NCI-H2107 treated with DMSO at 0.1 percent for 48 hours (cell line): ENCODE data around the gene ATP5F1E.

Experiments
- DNase-seq: peaks from one replicate; lab custom pipeline; 2025; ENCODE audit not compliant: unreplicated experiment; lab: John Stamatoyannopoulos, UW

The ATP5F1E gene

GRCh38 chr20:59032023-59032712, at the start of gene ATP5F1E:
ATP5F1E (minus strand) TSS chr20:59032335; CDS start chr20:59032251, 84 bp downstream.
- DNase-seq, result peak; percentile 88

DNA sequence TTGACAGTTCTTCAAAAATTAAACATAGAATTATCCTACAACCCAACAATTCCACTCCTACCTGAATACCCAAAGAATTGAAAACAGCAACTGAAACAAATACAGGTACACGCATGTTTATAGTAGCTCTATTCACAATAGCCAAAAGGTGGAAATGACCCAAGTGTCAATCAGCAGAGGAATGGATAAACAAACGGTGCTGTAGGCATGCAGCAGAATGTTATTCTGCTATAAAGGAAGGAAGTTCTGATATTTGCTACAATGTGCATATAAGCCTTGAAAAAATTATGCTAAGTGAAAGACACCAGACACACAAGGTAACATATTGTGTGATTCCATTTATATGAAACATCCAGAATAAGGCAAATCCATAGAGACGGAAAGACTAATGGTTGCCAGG, 48.9 kb upstream of the ATP5F1E start:
- DNase-seq, result no peak

DNA sequence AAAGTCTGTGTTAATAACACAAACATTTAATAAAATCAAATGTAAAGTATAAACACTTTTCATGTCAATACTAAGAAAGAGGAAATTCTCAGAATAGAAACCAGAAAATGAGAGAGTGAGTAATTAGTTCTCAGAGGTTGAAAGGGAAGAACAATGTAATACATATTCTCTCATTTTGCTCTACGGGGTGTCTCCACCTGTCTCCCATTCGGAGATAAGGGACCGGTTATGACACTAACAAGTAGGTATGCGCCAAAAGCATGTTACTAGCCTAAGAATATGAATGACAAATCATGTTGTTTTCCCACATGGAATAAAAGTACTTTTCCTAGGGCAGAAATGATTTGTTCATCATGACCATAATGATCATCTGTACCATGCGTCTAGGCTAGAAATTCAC, 46.1 kb upstream of the ATP5F1E start:
- DNase-seq, result no peak

DNA sequence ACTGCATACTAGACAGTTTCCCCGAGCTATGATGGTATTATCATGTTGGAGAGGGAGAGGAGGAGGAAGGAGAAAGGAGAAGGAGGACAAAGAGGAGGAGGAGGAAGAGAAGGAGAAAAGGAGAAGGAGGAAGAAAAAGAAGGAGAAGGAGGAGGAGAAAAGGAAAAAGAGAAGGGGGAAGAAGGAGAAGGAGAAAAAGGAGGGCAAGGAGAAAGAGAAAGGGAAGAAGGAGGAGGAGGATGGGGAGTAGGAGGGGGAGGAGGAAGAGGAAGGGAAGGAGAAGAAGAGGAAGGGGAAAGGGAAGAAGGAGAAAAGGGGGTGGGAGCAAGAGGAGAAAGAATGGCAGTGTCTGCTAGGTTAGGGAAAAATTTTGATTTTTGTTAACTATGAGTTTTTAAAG, 45.6 kb upstream of the ATP5F1E start:
- DNase-seq, result no peak

DNA sequence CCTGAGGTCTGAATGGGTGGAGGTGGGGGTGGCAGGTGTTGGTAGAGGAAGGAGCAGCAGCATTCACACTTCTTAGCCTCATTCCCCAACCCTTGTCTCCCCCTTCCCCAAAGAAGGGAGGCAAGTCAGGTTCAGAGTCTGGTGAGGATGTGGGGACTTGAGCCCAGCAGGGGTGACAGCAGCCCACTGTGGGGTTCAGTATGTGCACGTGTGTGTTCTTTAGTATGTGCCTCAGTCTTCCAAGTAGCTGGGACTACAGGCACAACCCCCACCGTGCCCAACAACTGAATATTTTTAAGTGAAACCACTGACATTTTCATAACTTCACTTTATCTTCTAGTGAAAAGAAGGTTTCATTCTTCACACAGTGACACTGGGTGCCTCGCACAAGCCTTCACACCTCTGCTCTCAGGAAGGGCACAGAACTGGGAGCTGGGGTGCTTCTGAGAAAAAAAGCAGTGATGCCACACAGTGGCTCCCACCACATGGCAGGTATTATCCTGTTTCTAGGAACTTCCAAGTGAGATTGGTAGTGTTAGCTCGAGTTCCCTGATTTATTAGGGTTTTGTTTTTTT, 43.9 kb upstream of the ATP5F1E start:
- DNase-seq, result no peak

GRCh38 chr20:59074456-59074855, 42.3 kb upstream of the ATP5F1E start:
- DNase-seq, result no peak

- DNase-seq, result no peak
These were observed 41.4 kb upstream of the ATP5F1E start for GRCh38 chr20:59073582-59073981.

GRCh38 chr20:59071216-59071615, 39.1 kb upstream of the ATP5F1E start:
- DNase-seq, result no peak

GRCh38 chr20:59069026-59069425, 36.9 kb upstream of the ATP5F1E start:
- DNase-seq, result no peak

GRCh38 chr20:59068534-59068933, 36.4 kb upstream of the ATP5F1E start:
- no peak for DNase-seq

DNA sequence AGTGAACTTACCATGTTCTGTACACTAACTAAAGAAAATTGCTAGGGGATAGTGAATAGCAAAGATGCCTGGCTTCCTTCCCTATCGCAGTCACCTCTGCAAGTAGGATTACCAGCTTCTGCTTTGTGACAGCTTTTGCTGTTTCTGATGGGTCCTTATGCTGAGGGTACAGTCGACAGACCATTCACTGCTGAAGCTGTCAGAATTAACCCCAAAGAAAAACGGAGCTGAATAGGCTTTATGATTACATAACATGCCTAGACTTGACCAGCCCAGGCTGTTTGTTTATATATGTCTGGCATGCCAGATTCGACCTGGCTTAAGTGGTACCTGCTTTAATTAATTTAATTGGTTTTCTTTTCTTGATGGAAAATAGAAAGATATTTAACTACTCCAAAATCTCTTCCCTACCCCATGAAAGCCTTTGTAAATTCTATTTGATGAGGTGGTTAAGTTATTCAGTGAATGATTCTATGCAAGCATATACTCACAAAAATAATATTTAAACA, 32.1 kb upstream of the ATP5F1E start:
- no peak for DNase-seq

DNA sequence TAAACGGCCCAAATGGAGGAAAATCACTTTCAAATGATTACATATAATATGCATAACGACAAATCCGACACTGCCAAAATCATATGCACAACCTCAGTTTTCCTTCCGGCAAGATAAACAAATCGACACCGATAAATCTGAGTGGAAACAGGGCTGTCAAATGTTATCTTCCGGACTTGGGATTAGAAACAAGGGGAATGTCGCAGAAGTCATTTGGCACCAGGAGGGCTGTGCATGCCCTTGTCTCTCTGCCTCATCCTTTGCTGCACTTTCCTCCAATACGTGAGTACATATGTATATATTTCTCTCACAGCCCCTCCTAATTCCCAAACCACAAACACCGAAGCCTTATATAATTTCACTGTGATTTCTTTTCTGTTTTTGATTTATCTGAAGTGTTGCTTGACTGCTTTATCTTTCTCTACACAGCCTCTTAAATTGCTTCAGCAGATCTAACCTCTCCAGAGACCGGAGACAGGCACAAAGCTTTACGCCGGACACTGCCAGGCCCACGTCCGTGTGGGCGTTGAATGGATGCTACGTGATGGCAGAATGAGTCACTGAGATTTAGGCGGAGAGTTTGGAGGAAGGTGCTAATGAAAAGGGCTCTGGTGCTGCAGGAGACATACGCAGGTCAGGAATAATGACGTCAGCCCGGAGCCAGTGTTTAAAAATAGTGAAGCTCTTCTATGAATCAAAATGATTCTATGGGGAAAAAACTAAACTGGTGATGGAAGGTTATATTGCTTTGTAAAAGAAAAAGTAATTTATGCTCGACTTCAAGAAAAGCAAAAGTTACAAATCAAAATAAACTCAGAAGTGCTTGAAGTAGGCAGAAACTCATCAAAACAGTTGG, 31.5 kb upstream of the ATP5F1E start:
- no peak for DNase-seq

DNA sequence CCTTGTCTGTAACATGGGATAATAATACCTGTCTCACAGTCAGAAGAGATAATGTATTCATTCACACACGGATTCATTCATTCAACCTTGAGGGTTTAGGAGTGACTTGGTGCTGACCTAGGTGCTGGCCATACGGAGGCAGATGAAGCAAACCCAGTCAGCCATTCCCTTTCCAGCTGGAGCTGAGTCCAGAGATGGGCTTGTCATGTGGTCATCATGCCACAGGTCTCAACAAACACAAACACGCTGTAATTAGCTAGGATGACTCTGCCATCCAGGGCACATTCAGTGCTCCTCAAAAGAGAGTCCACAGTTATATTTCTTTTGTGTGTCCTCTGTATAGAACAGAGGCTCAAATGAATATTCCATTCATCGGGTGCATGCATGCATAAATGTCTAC, 29.9 kb upstream of the ATP5F1E start:
- no peak for DNase-seq

- no peak for DNase-seq
These were observed 23.2 kb upstream of the ATP5F1E start for GRCh38 chr20:59055302-59055701.

DNA sequence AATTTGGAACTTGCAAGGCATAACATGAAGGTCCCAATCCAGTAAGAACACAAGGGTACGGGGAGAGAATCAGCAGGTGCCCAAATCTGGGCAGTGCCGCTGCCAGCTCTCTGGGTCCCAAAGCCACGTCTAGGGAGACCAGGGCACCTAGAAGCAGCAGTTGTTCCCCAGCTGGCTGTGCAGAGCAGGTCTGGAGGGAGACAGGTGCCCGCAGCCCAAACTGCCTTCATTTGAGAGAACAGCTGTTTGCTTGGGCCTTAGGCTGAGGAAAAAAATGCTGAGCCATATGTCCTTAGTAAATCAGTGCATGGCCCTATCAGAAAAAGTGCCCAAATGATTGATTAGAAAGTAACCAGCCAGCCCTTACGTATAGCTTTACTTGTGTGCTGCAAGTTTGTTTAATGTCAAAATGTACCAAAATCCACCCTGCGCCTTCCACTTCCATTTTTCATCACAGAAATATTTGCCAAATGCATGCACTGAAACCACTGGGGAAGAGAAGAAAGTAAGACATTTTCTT, 19.6 kb upstream of the ATP5F1E start:
- no peak for DNase-seq

- DNase-seq, result no peak
These were observed 18.3 kb upstream of the ATP5F1E start for GRCh38 chr20:59050437-59050836.

- no peak for DNase-seq
These were observed 16.5 kb upstream of the ATP5F1E start for GRCh38 chr20:59048681-59049030.

DNA sequence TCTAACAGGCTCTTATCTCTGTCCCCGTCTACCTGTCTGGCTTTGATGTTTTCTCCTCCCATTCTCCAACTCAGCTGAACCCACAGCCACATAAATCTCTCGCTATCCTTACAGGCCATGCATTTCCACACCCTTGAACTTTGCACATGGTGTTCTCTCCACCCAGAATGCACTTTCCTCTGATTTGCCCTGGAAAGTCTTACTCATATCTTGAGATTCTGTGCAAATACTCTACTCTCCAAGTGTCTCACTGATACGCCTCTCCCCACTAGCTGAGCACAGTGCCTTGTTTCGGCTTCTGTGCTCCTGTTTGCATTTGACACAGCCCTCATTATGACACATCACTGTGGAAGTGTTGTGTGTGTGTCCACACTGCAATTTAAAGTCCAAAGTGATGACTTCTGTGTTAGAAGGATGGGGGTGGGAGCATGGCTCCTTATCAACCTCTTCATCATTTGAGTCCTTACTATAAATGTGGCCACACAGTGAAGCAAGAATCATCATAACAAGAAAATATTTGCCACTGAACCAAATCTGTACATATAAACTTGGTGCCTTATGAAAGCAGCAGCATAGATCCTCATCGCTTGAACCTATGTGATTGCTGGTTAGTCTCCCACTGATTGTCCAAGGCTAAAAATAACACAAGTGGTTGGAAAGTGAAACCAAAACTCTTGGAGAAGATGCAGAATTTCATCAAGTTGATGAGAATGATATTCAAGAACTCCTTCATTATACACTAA, 16.0 kb upstream of the ATP5F1E start:
- no peak for DNase-seq

GRCh38 chr20:59046862-59047261, 14.7 kb upstream of the ATP5F1E start:
- DNase-seq, result no peak

- no peak for DNase-seq
These were observed 12.7 kb upstream of the ATP5F1E start for GRCh38 chr20:59044796-59045195.

DNA sequence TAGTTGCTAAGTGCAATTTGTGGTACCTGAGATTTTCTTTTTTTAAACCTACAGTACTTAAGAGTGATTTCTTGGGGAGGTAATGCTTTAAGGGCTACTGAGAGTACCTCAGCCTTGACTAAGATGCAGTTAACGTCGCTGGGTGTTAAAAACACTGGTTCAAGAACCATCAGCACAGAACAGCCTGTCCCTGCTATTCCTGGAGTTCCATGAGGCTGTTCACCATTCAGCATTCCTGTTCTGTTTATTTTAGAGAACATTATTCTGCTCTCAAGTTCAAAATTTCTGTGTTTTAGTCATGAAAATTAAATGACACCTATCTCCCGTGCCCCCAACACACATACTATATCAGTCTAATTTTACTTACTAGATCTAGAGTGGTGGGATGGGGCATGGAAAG, 12.2 kb upstream of the ATP5F1E start:
- DNase-seq, result no peak
